ENCODE data around the gene MTG2. TPM values are rescaled to one million over a fixed set of nuclear protein-coding genes. Genes with fewer than 3 reads are reported as not detected.
A peak's percentile ranks its signal among the peaks of the same experiment; 100 is the strongest.

The MTG2 gene
- total RNA-seq, 1 experiment from 2014 or later: 27.9 TPM

- H3K27ac Mint-ChIP-seq: peak overlapping the region; percentile 94
- H3K27me3 Mint-ChIP-seq (ENCODE audit: low read depth): no peaks in the 10 kb centered on the region
- TF ChIP-seq PRRX2 (CRISPR knock-in tag; IDR thresholded peaks at IDR 0.05) (0 out of 2 replicates have a peak, but pooled peaks have one; percentile 2), FOXP1 (CRISPR knock-in tag; IDR thresholded peaks at IDR 0.05; ENCODE audit: borderline replicate concordance) (no peak)
- TF ChIP-seq, protein P1, sequence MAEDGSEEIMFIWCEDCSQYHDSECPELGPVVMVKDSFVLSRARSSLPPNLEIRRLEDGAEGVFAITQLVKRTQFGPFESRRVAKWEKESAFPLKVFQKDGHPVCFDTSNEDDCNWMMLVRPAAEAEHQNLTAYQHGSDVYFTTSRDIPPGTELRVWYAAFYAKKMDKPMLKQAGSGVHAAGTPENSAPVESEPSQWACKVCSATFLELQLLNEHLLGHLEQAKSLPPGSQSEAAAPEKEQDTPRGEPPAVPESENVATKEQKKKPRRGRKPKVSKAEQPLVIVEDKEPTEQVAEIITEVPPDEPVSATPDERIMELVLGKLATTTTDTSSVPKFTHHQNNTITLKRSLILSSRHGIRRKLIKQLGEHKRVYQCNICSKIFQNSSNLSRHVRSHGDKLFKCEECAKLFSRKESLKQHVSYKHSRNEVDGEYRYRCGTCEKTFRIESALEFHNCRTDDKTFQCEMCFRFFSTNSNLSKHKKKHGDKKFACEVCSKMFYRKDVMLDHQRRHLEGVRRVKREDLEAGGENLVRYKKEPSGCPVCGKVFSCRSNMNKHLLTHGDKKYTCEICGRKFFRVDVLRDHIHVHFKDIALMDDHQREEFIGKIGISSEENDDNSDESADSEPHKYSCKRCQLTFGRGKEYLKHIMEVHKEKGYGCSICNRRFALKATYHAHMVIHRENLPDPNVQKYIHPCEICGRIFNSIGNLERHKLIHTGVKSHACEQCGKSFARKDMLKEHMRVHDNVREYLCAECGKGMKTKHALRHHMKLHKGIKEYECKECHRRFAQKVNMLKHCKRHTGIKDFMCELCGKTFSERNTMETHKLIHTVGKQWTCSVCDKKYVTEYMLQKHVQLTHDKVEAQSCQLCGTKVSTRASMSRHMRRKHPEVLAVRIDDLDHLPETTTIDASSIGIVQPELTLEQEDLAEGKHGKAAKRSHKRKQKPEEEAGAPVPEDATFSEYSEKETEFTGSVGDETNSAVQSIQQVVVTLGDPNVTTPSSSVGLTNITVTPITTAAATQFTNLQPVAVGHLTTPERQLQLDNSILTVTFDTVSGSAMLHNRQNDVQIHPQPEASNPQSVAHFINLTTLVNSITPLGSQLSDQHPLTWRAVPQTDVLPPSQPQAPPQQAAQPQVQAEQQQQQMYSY (CRISPR knock-in tag; IDR thresholded peaks at IDR 0.05): no peak
- TF ChIP-seq, protein P2, sequence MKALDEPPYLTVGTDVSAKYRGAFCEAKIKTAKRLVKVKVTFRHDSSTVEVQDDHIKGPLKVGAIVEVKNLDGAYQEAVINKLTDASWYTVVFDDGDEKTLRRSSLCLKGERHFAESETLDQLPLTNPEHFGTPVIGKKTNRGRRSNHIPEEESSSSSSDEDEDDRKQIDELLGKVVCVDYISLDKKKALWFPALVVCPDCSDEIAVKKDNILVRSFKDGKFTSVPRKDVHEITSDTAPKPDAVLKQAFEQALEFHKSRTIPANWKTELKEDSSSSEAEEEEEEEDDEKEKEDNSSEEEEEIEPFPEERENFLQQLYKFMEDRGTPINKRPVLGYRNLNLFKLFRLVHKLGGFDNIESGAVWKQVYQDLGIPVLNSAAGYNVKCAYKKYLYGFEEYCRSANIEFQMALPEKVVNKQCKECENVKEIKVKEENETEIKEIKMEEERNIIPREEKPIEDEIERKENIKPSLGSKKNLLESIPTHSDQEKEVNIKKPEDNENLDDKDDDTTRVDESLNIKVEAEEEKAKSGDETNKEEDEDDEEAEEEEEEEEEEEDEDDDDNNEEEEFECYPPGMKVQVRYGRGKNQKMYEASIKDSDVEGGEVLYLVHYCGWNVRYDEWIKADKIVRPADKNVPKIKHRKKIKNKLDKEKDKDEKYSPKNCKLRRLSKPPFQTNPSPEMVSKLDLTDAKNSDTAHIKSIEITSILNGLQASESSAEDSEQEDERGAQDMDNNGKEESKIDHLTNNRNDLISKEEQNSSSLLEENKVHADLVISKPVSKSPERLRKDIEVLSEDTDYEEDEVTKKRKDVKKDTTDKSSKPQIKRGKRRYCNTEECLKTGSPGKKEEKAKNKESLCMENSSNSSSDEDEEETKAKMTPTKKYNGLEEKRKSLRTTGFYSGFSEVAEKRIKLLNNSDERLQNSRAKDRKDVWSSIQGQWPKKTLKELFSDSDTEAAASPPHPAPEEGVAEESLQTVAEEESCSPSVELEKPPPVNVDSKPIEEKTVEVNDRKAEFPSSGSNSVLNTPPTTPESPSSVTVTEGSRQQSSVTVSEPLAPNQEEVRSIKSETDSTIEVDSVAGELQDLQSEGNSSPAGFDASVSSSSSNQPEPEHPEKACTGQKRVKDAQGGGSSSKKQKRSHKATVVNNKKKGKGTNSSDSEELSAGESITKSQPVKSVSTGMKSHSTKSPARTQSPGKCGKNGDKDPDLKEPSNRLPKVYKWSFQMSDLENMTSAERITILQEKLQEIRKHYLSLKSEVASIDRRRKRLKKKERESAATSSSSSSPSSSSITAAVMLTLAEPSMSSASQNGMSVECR (CRISPR knock-in tag; IDR thresholded peaks at IDR 0.05; ENCODE audit: borderline replicate concordance): 0 out of 2 replicates have a peak, but pooled peaks have one; percentile 23
- H3K9me3 Mint-ChIP-seq: no peaks in the 10 kb centered on the region
- ATAC-seq (peak; percentile 18; the same call in 1 of the 2 replicates), DNase-seq (ENCODE audit: low spot score) (no peak)
- H3K36me3 Mint-ChIP-seq: peaks cover 48% of the 10 kb centered on the region
- peak overlapping the region; percentile 87 for H3K4me3 Mint-ChIP-seq
- peaks cover 26% of the 10 kb centered on the region for H3K4me1 Mint-ChIP-seq
- CTCF ChIA-PET: interaction anchor here (0.8 to 3.8 kb wide), 8 partner anchors 9 to 131 kb away, joined by 3 to 27 read pairs (median 4); partner anchors contain the start of gene LSM14B
- POLR2A ChIA-PET: interaction anchor here (0.5 kb wide), 1 partner anchor 73 kb away, joined by 3 read pairs; no protein-coding TSS in a partner anchor
Observed at GRCh38 chr20:62141397-62142251, 41.2 kb upstream of the MTG2 start.

GRCh38 chr20:62142252-62143080, 40.4 kb upstream of the MTG2 start:
- Mint-ChIP-seq H3K36me3 (peaks cover 41% of the 10 kb centered on the region), H3K4me3 (peak overlapping the region; percentile 87), H3K4me1 (peaks cover 29% of the 10 kb centered on the region), H3K9me3 (no peaks in the 10 kb centered on the region), H3K27me3 (ENCODE audit: low read depth) (no peaks in the 10 kb centered on the region), H3K27ac (peak overlapping the region; percentile 94)
- DNase-seq (ENCODE audit: low spot score) (peak; percentile 38), ATAC-seq (no peak)
- ChIA-PET CTCF (interaction anchor here (0.8 to 3.8 kb wide), 7 partner anchors 10 to 131 kb away, joined by 3 to 27 read pairs (median 5); partner anchors contain the start of gene LSM14B), POLR2A (interaction anchor here (0.8 kb wide), 1 partner anchor 224 kb away, joined by 3 read pairs; no protein-coding TSS in a partner anchor)
- TF ChIP-seq MXD4 (CRISPR knock-in tag; IDR thresholded peaks at IDR 0.05; ENCODE audit: borderline replicate concordance) (no peak), GRHL2 (CRISPR knock-in tag; IDR thresholded peaks at IDR 0.05; ENCODE audit: insufficient replicate concordance, severe bottlenecking) (no peak), PRRX2 (CRISPR knock-in tag; IDR thresholded peaks at IDR 0.05) (0 out of 2 replicates have a peak, but pooled peaks have one; percentile 2)

DNA sequence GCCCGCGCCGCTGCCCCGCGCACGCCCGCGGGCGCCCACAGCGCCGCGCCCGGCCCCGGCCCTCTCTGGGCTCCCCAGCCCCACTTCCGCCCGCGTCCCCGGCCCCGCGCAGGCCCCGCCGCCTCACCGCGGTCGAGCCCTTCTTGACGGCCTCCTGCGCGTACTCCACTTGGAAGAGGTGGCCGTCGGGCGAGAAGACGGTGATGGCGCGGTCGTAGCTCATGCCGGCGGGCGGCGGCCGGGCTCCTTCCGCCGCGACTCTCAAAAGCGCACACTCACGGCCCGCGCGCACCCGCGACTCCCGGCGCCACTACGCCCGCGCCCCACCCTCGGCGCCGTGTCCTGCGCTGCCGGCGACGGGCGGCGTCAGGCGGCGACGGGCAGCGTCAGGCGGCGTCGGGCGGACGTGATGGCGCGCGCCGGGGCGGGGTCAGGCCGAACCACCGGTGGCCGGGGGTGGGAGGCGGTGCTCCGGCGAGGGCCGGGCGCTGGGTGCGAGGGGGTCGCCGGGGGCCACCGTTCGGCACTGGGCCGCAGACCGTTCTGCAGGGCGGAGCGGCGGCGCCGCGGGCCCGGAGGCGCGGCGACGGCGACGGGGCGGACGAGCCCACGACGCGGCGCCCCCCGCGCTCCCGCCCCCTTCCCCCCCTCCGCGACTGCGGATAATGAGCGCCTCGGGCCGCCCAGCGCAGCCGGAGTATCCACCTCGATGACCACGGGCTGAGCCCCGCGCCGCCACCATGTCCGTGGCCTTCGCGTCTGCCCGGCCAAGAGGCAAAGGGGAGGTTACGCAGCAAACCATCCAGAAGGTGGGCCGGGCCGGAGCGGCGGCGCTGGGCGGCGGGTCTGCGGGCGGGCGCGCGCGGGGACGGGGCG, 39.5 kb upstream of the MTG2 start, which contains the start of the genes PSMA7 and SS18L1:
PSMA7 (minus strand) TSS at position 314 of the 876 bp plus-strand sequence; CDS start at position 223, 91 bp downstream.
SS18L1 (plus strand) TSS at position 689 of the 876 bp plus-strand sequence; CDS start at position 741, 52 bp downstream.
- ChIA-PET POLR2A (interaction anchor here (0.8 kb wide), 1 partner anchor 223 kb away, joined by 3 read pairs; no protein-coding TSS in a partner anchor), CTCF (interaction anchor here (2.2 to 3.8 kb wide), 2 partner anchors 13 kb away, joined by 16 to 27 read pairs; no protein-coding TSS in a partner anchor)
- H3K27me3 Mint-ChIP-seq (ENCODE audit: low read depth): no peaks in the 10 kb centered on the region
- H3K36me3 Mint-ChIP-seq: peaks cover 32% of the 10 kb centered on the region
- DNase-seq (ENCODE audit: low spot score): peak; percentile 76
- peak; percentile 77 for ATAC-seq
- H3K4me1 Mint-ChIP-seq: peaks cover 30% of the 10 kb centered on the region
- no peaks in the 10 kb centered on the region for H3K9me3 Mint-ChIP-seq
- peak within 1 kb of the TSS; percentile 87 for H3K4me3 Mint-ChIP-seq
- H3K27ac Mint-ChIP-seq: peak within 1 kb of the TSS; percentile 94
- no peak for TF ChIP-seq HMGA2 (CRISPR knock-in tag; IDR thresholded peaks at IDR 0.05)
- TF ChIP-seq ZNF317 (CRISPR knock-in tag; IDR thresholded peaks at IDR 0.05; ENCODE audit: borderline replicate concordance, low read depth): no peak
- peak; percentile 67; the same call in 1 of the 2 replicates for TF ChIP-seq GABPB1 (CRISPR knock-in tag; IDR thresholded peaks at IDR 0.05)
- TF ChIP-seq NFYB (CRISPR knock-in tag; conservative IDR thresholded peaks at IDR 0.05; ENCODE audit: low read depth): peak; percentile 37; the same call in 1 of the 2 replicates
- TF ChIP-seq ZNF219 (CRISPR knock-in tag; IDR thresholded peaks at IDR 0.05; ENCODE audit: borderline replicate concordance): no peak
- TF ChIP-seq, protein P3, sequence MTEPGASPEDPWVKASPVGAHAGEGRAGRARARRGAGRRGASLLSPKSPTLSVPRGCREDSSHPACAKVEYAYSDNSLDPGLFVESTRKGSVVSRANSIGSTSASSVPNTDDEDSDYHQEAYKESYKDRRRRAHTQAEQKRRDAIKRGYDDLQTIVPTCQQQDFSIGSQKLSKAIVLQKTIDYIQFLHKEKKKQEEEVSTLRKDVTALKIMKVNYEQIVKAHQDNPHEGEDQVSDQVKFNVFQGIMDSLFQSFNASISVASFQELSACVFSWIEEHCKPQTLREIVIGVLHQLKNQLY (CRISPR knock-in tag; IDR thresholded peaks at IDR 0.05): no peak
- TF ChIP-seq JUN (CRISPR knock-in tag; IDR thresholded peaks at IDR 0.05): 0 out of 2 replicates have a peak, but pooled peaks have one; percentile 64
- TF ChIP-seq, protein P4, sequence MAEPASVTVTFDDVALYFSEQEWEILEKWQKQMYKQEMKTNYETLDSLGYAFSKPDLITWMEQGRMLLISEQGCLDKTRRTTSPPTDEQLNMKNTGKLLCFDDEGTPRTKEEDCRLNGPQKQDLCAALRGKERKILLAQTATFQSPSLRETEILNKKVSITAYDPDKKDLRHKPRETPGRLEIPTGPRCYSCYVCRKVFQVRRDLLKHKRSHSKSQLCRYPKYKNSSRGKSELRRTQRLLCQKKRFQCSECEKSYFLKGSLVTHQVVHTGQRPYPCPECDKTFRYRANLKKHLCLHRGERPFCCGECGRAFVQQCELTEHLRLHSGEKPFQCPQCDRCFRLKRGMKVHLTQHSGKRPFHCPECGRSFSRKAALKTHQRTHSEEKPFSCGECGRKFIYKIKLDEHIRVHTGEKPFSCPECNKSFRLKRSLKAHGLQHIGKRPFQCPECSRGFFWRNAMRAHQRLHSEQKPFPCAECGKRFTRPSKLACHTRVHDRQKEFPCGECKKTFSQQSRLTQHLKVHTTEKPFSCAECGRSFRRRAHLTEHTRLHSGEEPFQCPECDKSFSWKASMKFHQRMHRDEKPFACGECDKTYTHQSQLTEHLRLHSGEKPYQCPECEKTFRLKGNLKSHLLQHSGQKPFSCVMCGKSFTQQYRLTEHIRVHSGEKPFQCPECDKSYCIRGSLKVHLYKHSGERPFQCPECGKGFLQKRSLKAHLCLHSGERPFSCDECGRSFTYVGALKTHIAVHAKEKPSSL (CRISPR knock-in tag; conservative IDR thresholded peaks at IDR 0.05): no peak

Data from WTC11 (cell line).